Omental fat pad (tissue), 4 donors: ENCODE measurements around the gene GPR84. TPM values are rescaled to one million over a fixed set of nuclear protein-coding genes. Genes with fewer than 3 reads are reported as not detected.
A peak's percentile ranks its signal among the peaks of the same experiment; 100 is the strongest.

Source experiments
- ATAC-seq: fragments of 150-250 bp; one replicate; pipeline ENCODE4 v1.9.1; 2016; ENCODE audit warnings: mild to moderate bottlenecking, moderate library complexity; ENCODE audit not compliant: low FRiP score
- DNase-seq: peaks from one replicate; pipeline ENCODE4 v3.0.0-alpha.2; 2019; ENCODE audit warnings: low spot score
- CTCF ChIP-seq, 3 donors: fragments of 450-650 bp; IDR thresholded peaks; one replicate each; pipeline ENCODE4 v1.5.1; 2016 to 2017; ENCODE audit warnings: antibody characterized with exemption in 3 of 3, mild to moderate bottlenecking in 3 of 3, moderate library complexity in 2 of 3
- total RNA-seq, 4 donors: library from RNA; depleted of rRNA; stranded (reverse); fragments of >200 nt; gene quantifications; one replicate each; pipeline ENCODE4 v1.1.0, GENCODE V29; 2016

GPR84 gene
- total RNA-seq: 1 to 10 TPM in 3 of 4 donors, not detected in 1; 1.0 to 3.5 (median 2.9) TPM

- ATAC-seq: no peak
- TF ChIP-seq CTCF (IDR thresholded peaks at IDR 0.05): no peak
- DNase-seq: no peak
Observed at GRCh38 chr12:54364413-54364812, at the start of gene GPR84. TSS of gene GPR84 (minus strand) at chr12:54364486. CDS start at chr12:54363851, 635 bp downstream.

- ATAC-seq (no peak), DNase-seq (no peak)
- no peak for TF ChIP-seq CTCF (IDR thresholded peaks at IDR 0.05)
Observed at GRCh38 chr12:54413284-54414190, 49.3 kb upstream of the GPR84 start.

GRCh38 chr12:54412786-54413185 lies 48.5 kb upstream of the GPR84 start:
- no peak for TF ChIP-seq CTCF (IDR thresholded peaks at IDR 0.05)
- no peak for ATAC-seq
- no peak for DNase-seq

- TF ChIP-seq CTCF (IDR thresholded peaks at IDR 0.05): no peak
- DNase-seq (no peak), ATAC-seq (no peak)
Observed at GRCh38 chr12:54412348-54412747, 48.1 kb upstream of the GPR84 start.

DNA sequence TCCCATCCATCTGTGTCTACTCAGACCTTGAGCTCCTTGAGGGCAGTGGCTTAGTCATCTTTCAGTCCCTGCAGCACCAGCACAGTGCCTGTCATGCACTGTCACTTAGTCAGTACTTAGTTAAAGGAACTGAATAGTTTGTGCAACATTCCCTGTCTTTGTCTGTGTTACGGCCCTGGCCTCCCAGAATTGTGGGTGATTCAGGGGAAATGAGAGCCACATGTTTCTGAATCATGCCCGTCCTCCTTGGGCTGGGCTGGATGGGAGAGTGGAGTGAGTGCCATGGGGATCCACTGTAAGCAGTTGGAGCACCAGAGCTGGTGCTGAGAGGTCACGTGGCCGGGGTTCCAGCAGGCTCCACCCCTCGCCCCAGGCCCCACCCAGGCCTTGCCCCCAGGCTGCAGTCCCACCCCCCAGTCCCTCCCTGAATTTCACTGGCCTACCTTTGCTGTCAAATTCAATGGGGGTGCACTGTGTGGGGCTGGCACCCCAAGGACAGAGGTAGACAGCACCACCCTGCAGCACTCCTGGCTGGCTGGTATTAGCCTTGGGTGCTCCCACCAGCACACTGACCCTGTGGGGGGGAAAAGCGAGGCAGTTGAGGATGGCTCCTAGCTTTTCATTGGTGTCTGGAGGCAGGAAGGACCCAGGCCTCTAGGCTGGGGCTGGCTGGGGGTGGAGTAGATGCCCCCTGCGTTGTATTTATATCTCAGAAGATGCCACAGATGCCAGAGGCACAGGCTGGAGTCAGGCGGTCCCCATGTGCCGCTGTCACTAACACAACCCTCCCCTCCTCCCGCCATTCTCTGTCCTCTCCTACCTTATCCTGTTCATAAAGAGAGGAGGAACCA lies 47.3 kb upstream of the GPR84 start:
- no peak for TF ChIP-seq CTCF (IDR thresholded peaks at IDR 0.05)
- DNase-seq (no peak), ATAC-seq (peak; percentile 70)

- ATAC-seq: no peak
- no peak for DNase-seq
- no peak for TF ChIP-seq CTCF (IDR thresholded peaks at IDR 0.05)
Observed at GRCh38 chr12:54409267-54409666, 45.0 kb upstream of the GPR84 start.
